NCI-H1417 (cell line): ENCODE results near the gene ZDHHC14.
A peak's percentile ranks its signal among the peaks of the same experiment; 100 is the strongest.

ENCODE experiments used
- DNase-seq, 3 experiments: peaks; one replicate each; lab custom pipeline; 2025; lab: John Stamatoyannopoulos, UW

The ZDHHC14 gene

DNA sequence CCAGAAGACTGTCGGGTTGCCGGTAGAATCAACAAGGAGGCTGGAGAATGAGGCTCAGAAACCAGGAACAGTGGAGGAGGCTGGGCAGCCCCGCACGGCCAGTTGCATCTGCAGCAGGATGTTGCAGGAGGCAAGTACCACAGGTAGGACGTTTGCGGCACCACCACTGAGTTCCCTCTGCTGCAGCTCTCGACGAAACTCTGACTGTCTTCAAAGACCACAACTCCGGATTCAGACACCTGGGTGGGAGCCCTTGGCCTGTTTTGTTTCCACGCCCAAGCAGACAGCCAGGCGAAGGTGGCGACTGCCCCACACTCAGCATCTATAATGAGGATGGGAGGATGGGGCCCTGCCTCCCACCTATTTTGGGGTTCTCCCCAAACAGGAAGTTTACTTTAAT, 218.2 kb downstream of the ZDHHC14 start:
- DNase-seq: no peak

DNA sequence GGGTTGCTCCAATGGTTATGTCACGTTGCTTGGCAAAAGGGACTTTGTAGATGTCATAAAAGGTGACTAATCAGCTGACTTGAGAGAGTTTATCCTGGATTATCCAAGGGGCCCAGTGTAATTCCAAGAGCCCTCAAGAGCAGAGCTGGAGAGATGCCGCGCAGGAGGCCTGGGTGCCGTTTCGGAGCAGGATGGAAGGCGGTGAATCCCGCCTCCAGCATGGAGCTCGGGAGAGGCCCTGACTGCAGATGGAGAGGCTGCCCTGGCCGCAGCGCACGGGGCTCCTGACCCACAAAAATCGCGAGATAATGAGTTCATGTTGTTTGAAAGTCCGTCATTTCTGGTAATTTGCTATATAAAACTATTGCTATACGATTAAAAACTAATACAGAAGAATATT, 219.8 kb downstream of the ZDHHC14 start:
- no peak for DNase-seq

DNA sequence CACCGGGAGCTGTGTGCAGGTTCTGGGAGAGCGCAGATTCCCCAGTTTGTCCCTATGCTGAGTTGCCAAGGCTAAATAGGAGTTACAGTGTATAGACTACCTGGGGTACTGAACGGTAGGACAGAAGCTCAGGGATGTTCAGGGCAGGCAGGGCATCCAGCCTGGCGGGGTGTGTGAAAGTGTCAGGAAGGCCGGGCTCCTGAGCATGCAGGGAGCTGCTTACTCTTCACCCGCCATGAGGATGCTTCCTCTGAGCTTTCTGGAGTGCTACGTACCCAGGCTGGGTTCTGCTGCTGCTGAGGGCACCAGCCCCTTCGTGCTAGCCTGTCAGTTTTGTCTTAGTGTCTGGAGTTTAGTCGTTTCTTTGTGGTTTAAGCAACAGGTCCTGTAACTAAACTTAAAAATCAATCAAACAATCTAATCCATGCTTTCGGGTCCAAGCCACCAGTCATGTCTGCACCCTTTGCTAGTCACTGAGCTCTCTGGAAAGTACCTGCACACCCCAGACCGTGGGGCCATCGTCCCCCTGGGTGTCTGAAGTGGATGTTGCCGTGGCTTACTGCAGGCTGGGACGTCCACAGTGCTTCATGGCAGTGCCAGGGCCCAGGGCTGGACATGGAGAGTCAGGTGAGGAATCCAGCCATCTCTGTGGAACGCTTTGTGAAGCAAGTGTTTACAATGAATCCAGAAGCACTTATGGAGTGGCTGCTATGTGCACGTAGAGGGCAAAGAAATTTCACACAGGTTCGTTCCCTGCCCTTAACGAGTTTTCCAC, 221.7 kb downstream of the ZDHHC14 start:
- no peak for DNase-seq

DNA sequence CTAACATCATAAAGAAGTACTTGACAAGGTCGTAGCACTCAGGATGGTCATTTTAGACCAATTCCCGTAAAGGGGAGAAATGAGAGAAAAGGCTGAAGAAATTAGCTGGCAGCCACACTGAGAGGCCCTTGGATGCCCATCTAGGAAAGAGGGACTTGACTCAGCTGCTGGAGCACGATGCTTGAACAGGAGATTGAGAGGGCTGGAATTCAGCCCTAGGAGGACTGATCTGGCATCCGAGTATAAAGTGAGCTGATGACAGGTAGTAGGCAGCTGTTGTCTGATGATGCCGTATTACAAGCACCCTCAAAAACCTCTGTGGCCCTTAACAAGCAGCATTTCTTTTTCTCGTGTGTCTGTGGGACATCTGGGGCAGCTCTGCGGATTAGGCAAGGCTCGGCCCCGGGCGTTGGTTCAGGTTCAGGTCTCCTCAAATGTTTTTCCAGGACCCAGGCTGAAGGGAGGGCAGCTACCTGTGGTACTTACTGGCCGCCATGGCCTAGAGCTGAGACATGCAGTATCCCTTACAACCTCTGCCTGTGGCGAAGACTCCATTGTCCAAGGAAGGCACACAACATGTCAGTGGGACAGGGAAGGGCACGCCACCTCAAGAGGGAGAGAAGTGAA, 222.4 kb downstream of the ZDHHC14 start:
- DNase-seq: peak in 1 of 3 experiments; percentile 52

DNA sequence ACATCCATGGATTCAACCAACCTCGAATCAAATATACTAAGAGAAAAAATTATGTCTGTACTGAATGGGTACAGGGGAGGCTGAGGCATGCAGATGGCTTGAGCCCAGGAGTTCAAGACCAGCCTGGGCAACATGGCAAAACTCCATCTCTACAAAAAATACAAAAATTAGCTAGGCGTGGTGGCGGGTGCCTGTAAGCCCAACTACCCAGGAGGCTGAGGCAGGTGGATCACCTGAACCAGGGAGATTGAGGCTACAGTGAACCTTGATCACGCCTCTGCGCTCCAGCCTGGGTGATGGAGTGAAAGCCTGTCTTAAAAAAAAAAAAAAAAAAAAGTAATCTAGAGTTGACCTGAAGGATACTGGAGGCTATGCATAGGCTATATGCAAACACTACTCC, 223.0 kb downstream of the ZDHHC14 start:
- DNase-seq: no peak

DNA sequence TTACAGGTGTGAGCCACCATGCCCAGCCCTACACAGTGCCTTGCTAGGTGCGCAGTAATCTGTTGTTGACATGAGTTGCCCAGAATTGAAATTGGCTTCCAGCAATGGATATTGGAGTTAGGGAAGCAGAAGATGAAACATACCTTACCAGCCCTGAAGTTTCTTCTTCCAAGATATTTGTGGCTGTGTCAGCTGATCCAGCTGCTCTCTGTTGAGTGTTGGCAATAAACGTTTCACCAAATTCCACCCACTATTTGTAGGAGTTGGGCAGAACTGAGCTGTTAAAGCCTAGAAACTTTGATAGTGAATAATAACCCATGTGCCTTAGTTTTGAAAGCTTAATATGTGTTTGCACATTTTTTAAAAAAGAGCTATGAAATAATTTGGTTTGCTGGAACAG, 223.8 kb downstream of the ZDHHC14 start:
- no peak for DNase-seq

DNA sequence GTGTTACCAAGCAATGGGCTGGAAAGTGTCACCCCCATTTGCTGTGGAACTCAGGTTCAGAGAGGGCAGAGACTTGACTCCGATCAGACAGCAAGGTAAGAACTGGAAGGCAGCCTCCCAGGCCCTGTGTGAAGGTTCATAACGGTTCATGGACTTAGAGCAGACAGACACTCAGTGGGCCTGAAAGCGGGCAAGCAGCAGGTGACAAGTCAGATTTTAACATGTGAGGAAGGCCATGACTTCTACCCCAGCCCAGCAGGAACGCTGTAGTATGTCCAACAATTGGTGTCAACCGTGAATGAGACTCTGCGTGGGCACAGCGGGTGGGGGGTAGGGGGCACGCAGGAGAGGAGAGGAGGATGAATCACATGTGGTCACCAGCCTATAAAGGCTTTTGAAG, 224.5 kb downstream of the ZDHHC14 start:
- DNase-seq: no peak

DNA sequence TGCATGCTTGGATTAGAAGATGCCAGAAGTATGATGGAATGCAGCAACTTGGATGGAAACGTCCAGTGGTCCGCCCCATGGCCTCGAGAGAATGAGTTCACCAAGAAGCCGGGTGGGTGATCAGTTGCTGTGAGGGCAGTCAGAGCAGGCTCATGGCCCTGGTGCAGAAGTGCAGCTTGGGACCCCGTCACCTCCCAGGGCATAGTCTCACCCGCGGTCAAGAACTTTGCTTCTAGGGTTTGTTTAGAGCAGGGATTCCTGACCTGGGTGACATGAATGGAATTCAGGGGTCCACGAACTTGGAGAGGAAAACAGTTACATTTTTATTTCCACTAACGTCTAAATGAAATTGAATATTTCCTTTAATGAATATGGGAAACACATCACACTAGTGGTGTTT, 225.5 kb downstream of the ZDHHC14 start:
- DNase-seq: no peak

DNA sequence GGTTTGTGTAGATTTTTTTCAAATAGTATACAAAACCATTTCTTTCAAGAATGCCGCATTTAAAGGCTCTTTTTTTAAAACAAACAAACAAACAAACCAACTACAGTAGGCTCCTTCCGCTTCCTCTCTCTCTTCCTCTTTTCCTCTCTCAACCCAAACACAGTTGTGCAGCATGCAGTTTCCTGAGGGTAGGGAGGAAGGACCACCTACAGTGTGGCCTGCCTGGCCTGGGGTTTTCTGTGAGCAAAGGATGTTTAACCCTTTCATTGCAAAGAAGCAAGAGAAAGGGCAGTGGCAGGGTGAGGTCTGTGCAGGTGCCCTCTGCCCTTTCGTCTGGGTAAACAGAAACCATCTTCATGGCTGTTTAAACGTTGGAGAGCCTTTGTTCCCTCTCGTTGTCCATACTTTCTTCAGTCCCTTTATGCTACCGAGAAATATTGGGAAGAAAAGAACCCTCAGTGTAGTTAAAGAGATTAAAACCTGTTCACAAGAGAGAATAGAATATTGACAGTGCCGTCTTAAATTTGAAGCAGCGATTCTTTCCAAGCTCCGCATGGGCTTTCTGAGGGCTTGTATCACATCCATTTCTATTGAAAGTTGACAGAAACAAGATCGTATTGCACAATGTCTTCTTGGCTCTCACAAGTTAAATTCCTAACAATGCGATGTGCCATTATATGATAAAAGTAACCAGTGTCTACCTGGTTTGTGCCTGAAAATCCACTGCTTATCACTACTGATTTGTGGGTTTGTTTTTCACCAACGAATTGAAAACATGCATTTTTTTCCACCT, 226.5 kb downstream of the ZDHHC14 start:
- DNase-seq: peak in 2 of 3 experiments; percentile 13 to 63

DNA sequence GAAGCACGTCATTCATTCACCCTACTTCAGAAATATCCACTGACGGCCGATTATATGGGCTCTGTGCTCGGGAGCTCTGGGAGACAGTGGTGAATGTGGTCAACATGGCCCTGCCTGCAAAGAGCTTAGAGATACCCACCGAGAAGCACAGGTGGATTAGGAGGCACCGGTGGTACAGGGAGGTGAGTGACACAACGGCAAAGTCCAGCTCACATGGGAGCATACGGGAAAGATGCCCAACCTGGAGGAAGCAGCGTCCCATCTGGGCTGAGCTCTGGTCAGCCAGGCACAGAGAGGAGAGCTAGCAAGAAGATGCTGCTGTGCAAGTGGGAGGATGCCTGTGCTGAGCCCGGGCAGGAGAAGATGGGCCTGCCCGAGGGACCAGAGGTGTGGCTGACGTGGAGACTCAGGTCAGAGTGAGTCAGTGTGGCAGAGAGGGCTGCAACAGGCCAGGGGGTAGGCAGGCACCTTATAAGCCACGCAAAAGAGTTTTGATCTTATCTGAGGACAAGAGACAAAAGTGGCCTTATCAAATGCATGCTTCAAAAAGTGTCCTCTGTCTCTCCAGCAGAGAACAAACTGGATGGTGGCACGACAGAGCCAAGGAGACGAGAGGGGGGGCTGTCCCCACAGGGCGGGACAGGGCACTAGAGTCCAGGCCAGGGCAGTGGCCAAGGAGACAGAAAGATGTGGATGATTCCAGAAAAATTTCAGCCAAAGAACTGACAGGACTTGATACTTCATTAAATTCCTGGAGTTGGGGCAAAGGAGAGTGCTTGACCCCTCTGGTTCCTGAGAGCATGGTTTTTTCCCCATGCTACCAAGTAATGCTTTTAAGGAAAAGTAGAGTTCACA, 227.5 kb downstream of the ZDHHC14 start:
- DNase-seq: no peak

DNA sequence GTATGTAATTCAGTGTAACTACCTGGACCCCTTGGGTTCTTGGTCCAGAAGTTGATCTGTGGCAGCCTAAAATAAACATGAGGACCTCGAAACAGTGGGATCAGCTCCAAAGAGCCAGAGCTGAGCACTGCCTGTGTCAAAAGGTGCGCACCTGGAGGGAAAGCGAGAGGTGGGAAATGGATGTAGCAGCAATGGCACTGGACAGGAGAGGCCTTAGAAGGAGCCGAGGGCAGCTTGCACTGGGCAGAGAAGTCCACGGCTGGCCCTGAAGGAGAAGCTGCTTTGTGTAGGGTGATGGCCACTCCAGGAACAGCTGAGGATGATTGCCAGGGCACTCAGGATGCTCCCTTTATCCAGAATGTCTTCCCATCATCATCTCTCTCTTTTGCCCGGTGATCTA, 228.1 kb downstream of the ZDHHC14 start:
- DNase-seq: no peak

DNA sequence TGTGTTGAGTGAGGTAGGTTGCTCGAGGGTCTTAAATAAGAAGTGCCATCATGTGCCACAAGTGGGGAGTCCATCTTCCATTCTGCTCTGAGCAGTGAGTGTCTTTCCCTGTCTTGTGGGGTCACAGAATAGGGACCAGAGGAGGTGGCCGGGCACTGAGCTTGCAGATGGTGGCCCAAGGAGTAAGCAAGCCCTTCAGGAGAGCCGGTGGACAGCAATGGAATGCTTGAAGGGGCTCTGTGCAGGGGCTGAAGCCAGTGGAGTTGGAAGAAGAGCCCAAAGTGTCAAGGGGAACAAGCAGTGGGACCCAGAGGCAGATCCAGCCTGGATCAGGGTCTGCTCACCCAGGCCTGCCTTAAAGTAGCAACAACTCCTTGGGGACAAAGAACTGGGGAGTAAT, 228.6 kb downstream of the ZDHHC14 start:
- DNase-seq: no peak

DNA sequence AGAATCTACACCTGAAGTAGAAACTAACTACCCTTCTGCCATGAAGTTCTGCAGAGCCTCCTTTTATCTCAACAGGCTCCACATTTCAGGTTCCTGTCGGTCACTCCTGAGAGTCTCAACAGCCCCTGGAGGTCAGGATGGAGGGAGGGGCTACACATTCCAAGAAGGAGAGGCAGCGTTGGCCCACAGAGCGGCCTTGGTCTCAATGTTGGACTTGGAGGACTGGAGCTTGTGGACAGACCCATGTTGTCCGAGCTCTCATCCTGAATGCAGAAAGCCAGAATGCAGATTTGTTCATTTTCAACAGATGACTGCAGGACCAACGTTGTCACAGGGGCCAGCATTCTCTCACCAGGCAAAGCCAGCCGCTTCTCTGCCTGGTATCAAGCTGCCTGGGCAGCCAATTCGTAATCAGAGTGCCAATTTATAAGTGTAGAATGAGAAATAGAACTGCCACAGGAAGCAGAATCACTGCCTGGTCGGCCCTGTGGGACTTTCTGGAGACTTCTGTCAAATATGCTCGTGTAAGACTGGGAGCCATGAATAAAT, 229.5 kb downstream of the ZDHHC14 start:
- DNase-seq: no peak

DNA sequence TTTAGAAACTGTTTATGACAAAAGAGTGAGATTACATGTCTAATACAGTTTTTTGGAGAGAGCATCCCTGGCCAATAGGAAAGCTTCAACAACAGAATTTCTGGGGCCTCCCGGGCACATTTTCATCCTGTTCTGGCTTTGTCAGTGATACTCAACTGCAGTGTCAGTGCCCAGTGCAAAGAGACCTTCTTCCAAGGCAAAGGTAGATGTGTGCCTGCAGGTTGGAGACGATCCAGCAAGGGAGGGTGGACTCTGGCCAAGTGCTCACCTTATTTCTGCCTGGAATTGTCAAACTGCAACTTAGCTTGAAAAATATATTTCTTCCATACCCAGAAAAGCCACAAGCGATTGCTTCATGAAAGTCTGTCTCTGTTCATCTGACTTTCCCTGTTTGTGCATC, 230.4 kb downstream of the ZDHHC14 start:
- no peak for DNase-seq

DNA sequence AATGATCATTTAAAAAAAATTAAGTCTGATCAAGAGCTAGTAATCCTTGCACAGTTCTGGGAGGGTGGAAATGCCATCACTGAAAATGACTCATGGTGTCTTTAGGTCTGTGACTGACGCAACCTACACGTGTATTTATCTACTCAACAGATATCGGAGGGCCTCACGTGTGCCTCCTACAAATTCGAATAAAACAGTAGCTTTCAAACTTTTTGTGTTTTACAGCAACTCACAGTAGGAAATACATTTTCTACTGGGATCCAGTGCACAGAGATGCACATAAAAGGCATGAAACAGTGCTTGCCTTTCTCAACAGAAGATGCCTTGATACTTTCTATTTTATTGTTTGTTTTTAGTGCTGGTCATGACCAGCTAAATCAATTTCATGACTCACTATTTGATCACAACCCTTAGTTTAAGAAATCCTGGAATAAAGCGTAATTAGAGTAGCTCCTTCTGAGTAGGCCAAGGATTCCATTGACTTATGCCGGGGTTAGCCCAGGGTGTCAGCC, 232.1 kb downstream of the ZDHHC14 start:
- DNase-seq: no peak

DNA sequence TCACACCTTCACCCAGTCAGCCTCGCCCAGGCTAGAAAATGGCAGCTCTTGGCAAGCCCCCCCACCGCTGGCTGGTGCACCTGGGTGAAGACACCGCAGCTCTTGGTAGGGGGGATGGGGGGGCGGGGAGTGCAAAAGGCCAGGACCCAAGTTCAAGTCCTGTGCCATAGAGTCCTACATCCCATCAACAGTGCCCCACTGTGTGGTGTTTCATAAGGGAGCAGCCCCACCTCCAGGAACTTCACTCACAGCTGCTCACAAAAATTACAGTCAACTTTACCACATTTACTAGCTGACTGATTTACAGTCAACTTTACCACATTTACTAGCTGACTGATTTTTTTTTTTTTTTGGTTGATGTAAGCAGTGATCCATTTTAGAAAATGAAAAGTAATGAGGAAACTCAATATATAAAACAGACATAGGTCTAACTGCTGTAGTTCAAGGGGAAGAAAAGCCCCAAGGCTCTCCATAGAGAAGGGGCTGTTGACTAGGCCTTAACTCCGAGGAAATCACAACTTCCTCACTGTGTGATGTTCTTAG, 233.1 kb downstream of the ZDHHC14 start:
- no peak for DNase-seq

DNA sequence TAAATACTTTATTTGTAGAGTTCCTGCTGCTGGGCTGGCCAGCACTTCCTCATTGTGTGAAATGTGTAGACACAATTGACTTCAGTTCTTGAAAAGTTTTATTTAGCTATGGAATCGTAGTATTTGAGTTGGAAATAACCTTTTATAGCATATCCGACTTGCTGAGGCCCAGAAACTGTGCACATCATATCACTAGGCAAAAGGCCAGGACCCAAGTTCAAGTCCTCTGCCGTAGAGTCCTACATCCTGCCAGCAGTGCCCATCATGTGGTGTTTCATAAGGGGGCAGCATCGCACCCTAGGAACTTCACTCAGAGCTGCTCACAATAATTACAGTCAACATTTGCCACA, 234.4 kb downstream of the ZDHHC14 start:
- peak in 1 of 3 experiments; percentile 30 for DNase-seq

DNA sequence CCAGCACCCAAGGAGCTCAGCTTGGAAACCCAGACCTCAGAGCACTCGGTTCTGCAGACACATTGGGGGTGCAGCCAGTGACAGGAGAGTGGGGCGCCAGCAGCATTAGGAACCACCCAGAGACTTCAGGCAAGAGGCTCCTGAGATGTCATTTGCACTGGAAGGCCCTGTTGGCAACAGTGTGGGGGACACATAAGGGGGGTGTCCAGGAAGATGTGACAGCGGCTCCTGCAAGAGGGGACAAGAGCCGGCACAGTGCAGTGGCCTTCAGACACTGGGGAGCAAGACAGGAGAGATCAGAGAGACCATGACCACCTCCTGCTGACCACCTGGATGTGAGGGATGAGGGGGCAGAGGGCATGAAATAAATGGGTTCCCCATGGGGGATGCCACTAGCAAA, 235.0 kb downstream of the ZDHHC14 start:
- DNase-seq: no peak

DNA sequence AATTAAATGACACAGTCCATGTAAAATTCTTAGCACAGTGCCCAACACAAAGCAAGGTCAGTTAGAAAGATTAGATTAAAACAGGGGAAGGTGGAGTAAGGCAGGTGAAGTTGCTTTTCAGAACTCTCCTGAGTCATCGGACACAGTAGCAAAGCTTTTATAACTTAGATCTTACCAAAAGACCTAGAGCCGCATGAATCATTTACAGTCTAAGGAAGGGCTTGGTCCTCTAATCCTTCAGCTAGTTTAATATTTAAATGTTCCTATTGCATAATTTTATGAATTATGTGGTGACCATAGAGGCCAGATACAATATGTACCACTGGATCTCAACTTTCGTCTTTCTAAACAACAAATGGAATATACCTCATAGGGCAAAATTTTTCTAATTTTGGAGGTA, 240.0 kb downstream of the ZDHHC14 start:
- DNase-seq: no peak

DNA sequence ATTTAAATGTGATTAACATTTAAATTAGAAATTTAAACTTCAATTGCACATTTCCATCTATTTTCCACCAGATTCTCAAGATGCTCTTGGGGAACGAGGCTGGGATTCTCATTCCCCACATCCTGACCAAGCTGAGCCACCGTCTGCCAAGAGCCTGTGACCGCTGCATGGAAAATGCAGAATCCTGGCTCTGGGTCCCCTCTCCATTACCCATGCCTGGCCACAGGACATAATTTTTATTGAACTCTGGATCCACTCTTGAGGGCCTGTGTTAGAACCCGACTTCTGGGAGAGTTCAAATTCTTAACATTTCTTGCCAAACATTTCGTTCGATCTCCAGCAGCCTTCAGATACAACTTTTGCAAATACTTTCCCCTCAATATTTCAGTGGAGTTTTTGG, 240.4 kb downstream of the ZDHHC14 start:
- DNase-seq: no peak

DNA sequence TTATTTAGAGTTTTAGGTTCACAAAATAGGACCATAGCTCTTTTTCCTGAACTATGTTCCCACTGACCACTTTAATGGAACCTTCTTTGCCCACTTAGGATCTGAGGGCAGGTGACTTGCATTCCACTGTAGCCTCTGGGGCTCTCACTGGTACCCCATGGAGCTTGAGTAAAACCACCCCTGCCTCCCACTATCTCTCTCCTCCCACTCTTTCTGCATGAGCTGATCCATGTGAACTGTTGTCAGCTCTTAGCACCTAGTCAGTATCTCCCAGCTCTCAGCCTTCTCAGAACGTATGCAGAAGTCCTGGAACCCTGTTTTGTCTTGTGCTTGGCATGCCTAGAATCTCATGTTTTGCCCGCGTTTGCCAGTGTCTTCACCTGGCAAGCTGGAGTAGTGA, 241.4 kb downstream of the ZDHHC14 start:
- DNase-seq: no peak
